Panc1 (cell line): ENCODE data around the gene ASPHD2. TPM values are rescaled to one million over a fixed set of nuclear protein-coding genes. Genes with fewer than 3 reads are reported as not detected.
A peak's percentile ranks its signal among the peaks of the same experiment; 100 is the strongest.

Experiments used
- ATAC-seq: fragments of 200-7000 bp; cut with Tn5 transposase; 2 replicates; pipeline ENCODE4 v1.9.1; 2020; ENCODE audit warnings: mild to moderate bottlenecking, moderate library complexity
- Bru-seq: library from RNA; stranded (reverse); fragments of 400-500 nt; gene quantifications from one replicate; lab custom pipeline; 2021; lab: Mats Ljungman, UMichigan
- BruChase-seq, 2 experiments: library from RNA; stranded (reverse); fragments of 400-500 nt; gene quantifications; one replicate each; lab custom pipeline; 2021; lab: Mats Ljungman, UMichigan
- BruUV-seq: library from RNA; stranded (reverse); fragments of 400-500 nt; replicated peaks from 2 replicates; lab custom pipeline; 2021; lab: Mats Ljungman, UMichigan
- CTCF ChIA-PET: fragments of 300-600 bp; sonication (Branson Sonifier 250); formaldehyde crosslinking; loops from one replicate; lab custom pipeline; 2022; ENCODE audit warnings: antibody characterized with exemption; lab: Charles Lee
- POLR2A ChIA-PET: fragments of 300-600 bp; sonication (Branson Sonifier 250); formaldehyde crosslinking; loops from one replicate; lab custom pipeline; 2022; ENCODE audit warnings: antibody characterized with exemption; lab: Charles Lee
- DNase-seq: peaks from one replicate; pipeline ENCODE4 v3.0.0-alpha.2; 2010; ENCODE audit warnings: low read depth, low spot score
- H3K27ac ChIP-seq: 2 replicates; pipeline ENCODE4 v1.5.1; 2011; ENCODE audit warnings: mild to moderate bottlenecking, low read length, inconsistent platforms
- H3K27me3 ChIP-seq: fragments of 200-500 bp; sonication (Bioruptor generic); 2 replicates; pipeline ENCODE4 v1.6.0; 2014; ENCODE audit warnings: low read length, inconsistent platforms; ENCODE audit not compliant: control insufficient read depth, insufficient read depth
- H3K36me3 ChIP-seq: fragments of 200-500 bp; sonication (Bioruptor generic); 2 replicates; pipeline ENCODE4 v1.5.1; 2014; ENCODE audit warnings: inconsistent platforms, mild to moderate bottlenecking, low read length, moderate library complexity; ENCODE audit not compliant: control insufficient read depth, insufficient read depth
- H3K4me1 ChIP-seq: 2 replicates; pipeline ENCODE4 v1.5.1; 2011; ENCODE audit warnings: inconsistent platforms, mild to moderate bottlenecking, low read length, moderate library complexity; ENCODE audit not compliant: control insufficient read depth, insufficient read depth
- H3K4me3 ChIP-seq, 2 experiments: 2 replicates each; pipeline ENCODE4 v1.5.1; 2011 to 2012; ENCODE audit warnings: low read depth in 2 of 2, low read length in 2 of 2, mild to moderate bottlenecking in 2 of 2, inconsistent platforms in 1 of 2, moderate library complexity in 1 of 2
- H3K9me3 ChIP-seq: fragments of 200-500 bp; sonication (Bioruptor generic); 2 replicates; pipeline ENCODE4 v1.5.1; 2014; ENCODE audit warnings: low read depth, mild to moderate bottlenecking, inconsistent platforms, low read length, moderate library complexity; ENCODE audit not compliant: control insufficient read depth, insufficient read depth
- POLR2AphosphoS5 ChIP-seq: IDR thresholded peaks from 2 replicates; pipeline ENCODE4 v1.6.1; 2012; ENCODE audit warnings: mild to moderate bottlenecking, low read depth, low read length, moderate library complexity
- SIN3A ChIP-seq: IDR thresholded peaks from 2 replicates; pipeline ENCODE4 v1.6.1; 2012; ENCODE audit warnings: low read depth, mild to moderate bottlenecking, low read length, moderate library complexity, borderline replicate concordance; ENCODE audit not compliant: insufficient read depth
- TCF7L2 ChIP-seq: IDR thresholded peaks from 2 replicates; pipeline ENCODE4 v1.6.1; 2011; ENCODE audit warnings: mild to moderate bottlenecking, low read depth, low read length, inconsistent platforms
- in situ Hi-C: cut with HindIII; loops from 2 replicates; pipeline ENCODE4 v1.10.0; 2016; ENCODE audit warnings: low sequenced_read_pairs, low pct_unique_long_range_greater_than_20kb
- intact Hi-C: fragments of 100-400 bp; cut with micrococcal nuclease; formaldehyde crosslinking; loops from one replicate; pipeline ENCODE4 v1.10.0; 2022; ENCODE audit not compliant: unreplicated experiment
- long read RNA-seq: library from polyadenylated mRNA; unstranded; transcript quantifications from one replicate; pipeline ENCODE4 v2.0.0, GENCODE V29; 2021; ENCODE audit not compliant: unreplicated experiment
- polyA plus RNA-seq: library from polyadenylated mRNA; unstranded; fragments of >200 nt; gene quantifications from one replicate; pipeline ENCODE4 v1.2.1, GENCODE V29; 2012; ENCODE audit warnings: missing spikeins; ENCODE audit not compliant: insufficient read length
- total RNA-seq: library from RNA; stranded (reverse); gene quantifications from one replicate; pipeline ENCODE4 v1.2.1, GENCODE V29; 2021; ENCODE audit not compliant: unreplicated experiment
- TF ChIP-seq, protein P1 (sequence below): fragments of 450-650 bp; IDR thresholded peaks from 2 replicates; pipeline ENCODE4 v1.5.1; 2017; ENCODE audit warnings: mild to moderate bottlenecking
- TF ChIP-seq, protein P2 (sequence below), 2 experiments: IDR thresholded peaks; 2 replicates each; pipeline ENCODE4 v1.6.1; 2011 to 2012; ENCODE audit warnings: low read depth in 2 of 2, control low read depth in 1 of 2, low read length in 1 of 2, mild to moderate bottlenecking in 1 of 2, moderate library complexity in 1 of 2; ENCODE audit not compliant: insufficient read depth in 1 of 2

Gene ASPHD2, protein sequence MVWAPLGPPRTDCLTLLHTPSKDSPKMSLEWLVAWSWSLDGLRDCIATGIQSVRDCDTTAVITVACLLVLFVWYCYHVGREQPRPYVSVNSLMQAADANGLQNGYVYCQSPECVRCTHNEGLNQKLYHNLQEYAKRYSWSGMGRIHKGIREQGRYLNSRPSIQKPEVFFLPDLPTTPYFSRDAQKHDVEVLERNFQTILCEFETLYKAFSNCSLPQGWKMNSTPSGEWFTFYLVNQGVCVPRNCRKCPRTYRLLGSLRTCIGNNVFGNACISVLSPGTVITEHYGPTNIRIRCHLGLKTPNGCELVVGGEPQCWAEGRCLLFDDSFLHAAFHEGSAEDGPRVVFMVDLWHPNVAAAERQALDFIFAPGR
- 0.15 TPM for total RNA-seq
- polyA plus RNA-seq: 0.38 TPM
- percentile 22 among the genes with signal in this experiment for Bru-seq, nascent RNA
- percentile 21 among the genes with signal in this experiment for BruChase-seq, experiment 1, labeled RNA remaining after a 2-hour chase
- percentile 21 among the genes with signal in this experiment for BruChase-seq, experiment 2, labeled RNA remaining after a 6-hour chase
- long read RNA-seq: 0 reads

DNA sequence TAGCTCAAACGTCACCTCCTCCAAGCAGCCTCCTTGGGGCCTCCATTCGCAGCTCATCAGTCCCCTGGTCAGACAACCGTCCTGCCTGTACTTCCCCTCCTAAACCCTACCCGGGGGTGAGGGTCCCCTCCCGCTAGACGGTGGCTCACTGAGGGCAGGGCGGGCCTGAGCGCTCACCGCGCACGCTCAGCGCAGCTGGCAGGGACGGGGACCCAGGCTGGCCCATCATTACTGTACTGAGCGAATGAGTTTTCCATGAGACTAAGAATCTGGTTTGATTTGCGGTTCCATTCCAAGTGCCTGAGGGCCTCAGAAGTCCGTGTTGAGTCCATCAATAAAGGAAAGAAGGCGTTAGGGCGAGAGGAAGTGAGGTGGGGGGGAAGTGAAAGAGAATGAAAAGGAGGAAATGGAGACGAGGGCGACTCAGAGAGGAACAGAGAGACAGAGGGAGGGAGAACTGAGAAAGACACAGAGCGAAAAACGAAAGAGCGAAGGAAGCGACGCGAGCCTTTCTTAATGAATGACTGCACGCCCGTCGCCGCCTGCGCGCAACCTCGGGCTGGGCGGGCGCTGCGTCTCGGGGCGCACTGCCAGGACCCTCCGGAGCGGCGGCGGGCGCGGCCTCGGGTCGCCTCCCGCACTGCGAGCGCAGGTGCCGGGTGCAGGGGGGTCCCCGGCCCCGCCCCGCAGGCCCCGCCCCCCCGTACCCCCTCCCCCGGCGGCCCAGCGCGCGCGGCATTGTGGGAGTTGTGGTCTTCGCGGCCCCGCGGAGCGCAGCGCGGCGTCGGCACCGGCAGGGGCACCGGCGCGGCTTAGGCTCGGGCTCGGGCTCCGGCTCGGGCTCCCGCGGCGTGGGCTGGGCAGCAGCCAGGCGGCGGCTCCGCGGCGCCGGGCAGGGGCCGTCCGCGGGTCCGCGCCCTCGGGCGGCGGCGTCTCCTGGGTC, at the start of gene ASPHD2:
ASPHD2 (plus strand) TSS at position 746 of the 943 bp plus-strand sequence. CDS start 4,356 bp downstream, outside the sequence.
- Histone ChIP-seq H3K36me3 (no peaks in the 10 kb centered on the region), H3K4me3 (peak within 1 kb of the TSS; percentile 57 to 80), H3K27me3 (peaks cover 8% of the 10 kb centered on the region), H3K9me3 (no peaks in the 10 kb centered on the region), H3K27ac (peak within 1 kb of the TSS; percentile 48), H3K4me1 (no peaks in the 10 kb centered on the region)
- intact Hi-C loops (no loop called here), in situ Hi-C loops (no loop called here)
- DNase-seq (no peak), ATAC-seq (peak; percentile 92)
- ChIA-PET CTCF (no interaction called here), POLR2A (no interaction called here)
- BruUV-seq: no TSS peak
- TF ChIP-seq, protein P1, sequence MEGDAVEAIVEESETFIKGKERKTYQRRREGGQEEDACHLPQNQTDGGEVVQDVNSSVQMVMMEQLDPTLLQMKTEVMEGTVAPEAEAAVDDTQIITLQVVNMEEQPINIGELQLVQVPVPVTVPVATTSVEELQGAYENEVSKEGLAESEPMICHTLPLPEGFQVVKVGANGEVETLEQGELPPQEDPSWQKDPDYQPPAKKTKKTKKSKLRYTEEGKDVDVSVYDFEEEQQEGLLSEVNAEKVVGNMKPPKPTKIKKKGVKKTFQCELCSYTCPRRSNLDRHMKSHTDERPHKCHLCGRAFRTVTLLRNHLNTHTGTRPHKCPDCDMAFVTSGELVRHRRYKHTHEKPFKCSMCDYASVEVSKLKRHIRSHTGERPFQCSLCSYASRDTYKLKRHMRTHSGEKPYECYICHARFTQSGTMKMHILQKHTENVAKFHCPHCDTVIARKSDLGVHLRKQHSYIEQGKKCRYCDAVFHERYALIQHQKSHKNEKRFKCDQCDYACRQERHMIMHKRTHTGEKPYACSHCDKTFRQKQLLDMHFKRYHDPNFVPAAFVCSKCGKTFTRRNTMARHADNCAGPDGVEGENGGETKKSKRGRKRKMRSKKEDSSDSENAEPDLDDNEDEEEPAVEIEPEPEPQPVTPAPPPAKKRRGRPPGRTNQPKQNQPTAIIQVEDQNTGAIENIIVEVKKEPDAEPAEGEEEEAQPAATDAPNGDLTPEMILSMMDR: no peak
- TF ChIP-seq TCF7L2 (no peak), POLR2AphosphoS5 (no peak), SIN3A (no peak)
- TF ChIP-seq, protein P2, sequence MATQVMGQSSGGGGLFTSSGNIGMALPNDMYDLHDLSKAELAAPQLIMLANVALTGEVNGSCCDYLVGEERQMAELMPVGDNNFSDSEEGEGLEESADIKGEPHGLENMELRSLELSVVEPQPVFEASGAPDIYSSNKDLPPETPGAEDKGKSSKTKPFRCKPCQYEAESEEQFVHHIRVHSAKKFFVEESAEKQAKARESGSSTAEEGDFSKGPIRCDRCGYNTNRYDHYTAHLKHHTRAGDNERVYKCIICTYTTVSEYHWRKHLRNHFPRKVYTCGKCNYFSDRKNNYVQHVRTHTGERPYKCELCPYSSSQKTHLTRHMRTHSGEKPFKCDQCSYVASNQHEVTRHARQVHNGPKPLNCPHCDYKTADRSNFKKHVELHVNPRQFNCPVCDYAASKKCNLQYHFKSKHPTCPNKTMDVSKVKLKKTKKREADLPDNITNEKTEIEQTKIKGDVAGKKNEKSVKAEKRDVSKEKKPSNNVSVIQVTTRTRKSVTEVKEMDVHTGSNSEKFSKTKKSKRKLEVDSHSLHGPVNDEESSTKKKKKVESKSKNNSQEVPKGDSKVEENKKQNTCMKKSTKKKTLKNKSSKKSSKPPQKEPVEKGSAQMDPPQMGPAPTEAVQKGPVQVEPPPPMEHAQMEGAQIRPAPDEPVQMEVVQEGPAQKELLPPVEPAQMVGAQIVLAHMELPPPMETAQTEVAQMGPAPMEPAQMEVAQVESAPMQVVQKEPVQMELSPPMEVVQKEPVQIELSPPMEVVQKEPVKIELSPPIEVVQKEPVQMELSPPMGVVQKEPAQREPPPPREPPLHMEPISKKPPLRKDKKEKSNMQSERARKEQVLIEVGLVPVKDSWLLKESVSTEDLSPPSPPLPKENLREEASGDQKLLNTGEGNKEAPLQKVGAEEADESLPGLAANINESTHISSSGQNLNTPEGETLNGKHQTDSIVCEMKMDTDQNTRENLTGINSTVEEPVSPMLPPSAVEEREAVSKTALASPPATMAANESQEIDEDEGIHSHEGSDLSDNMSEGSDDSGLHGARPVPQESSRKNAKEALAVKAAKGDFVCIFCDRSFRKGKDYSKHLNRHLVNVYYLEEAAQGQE (IDR thresholded peaks at IDR 0.05; ENCODE audit: insufficient read depth in 1 of 2, low read depth in 2 of 2, low read length in 1 of 2): no peak

DNA sequence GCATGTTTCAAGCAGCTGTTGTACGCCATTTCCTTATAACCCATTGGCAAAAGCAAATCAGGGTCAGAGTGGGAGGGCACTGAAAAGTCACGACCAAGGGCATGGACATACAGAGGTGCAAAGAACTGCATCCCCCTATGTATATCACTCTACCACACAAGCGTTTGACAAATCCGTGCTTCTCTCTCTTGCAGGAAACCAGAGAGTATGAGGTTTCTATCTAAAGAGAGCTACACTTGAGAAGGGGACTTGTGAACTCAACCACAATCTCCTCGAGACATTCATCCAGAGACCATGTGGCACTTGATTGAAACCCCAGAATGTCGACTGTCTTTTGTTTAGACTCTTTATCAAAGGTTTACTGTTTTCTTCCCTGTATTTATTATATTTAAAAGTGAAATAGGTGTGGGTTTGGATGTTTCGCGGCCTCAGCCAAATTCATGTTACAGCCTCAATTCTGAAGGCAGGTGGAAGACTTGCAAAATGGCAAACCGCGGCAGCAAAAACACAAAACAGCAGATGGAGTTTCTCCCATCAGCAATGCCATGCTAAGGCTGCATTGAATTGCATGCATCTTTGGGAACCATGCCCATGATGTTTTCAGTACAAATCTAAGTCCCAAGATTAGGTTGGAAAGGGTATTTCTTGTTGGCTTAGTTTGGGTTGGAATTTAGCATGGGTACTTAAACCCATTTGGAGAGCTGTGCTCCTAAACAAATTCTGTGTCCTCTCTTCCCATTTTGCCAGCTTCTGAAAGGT, 48.8 kb upstream of the ASPHD2 start:
- ATAC-seq (no peak), DNase-seq (no peak)
- Histone ChIP-seq H3K9me3 (no peaks in the 10 kb centered on the region), H3K36me3 (no peaks in the 10 kb centered on the region), H3K4me1 (no peaks in the 10 kb centered on the region; the same call in 1 of the 2 replicates), H3K27me3 (0 out of 2 replicates have a peak, but pooled peaks cover 8% of the 10 kb centered on the region), H3K27ac (no peak overlapping the region), H3K4me3 (no peak overlapping the region)
- CTCF ChIA-PET: no interaction called here
- BruUV-seq: no TSS peak
- in situ Hi-C loops (no loop called here), intact Hi-C loops (no loop called here)
- no peak for TF ChIP-seq TCF7L2
- TF ChIP-seq, protein P2 (IDR thresholded peaks at IDR 0.05; ENCODE audit: insufficient read depth in 1 of 2, low read depth in 2 of 2, low read length in 1 of 2): no peak
- POLR2A ChIA-PET: no interaction called here
